H9 (cell line): ENCODE measurements around the gene ASGR1. TPM values are rescaled to one million over a fixed set of nuclear protein-coding genes. Genes with fewer than 3 reads are reported as not detected.
A peak's percentile ranks its signal among the peaks of the same experiment; 100 is the strongest.

Experiments used
- DNase-seq: peaks from one replicate; pipeline ENCODE4 v3.0.0-alpha.2; 2017
- H2AFZ ChIP-seq: one replicate; pipeline ENCODE4 v1.6.1; 2013; ENCODE audit warnings: mild to moderate bottlenecking, low read length, control low read depth, moderate library complexity
- H2AK5ac ChIP-seq: 2 replicates; pipeline ENCODE4 v1.6.1; 2013; ENCODE audit warnings: low read length, control low read depth, mixed read lengths; ENCODE audit not compliant: insufficient read length
- H2BK120ac ChIP-seq: one replicate; pipeline ENCODE4 v1.6.1; 2013; ENCODE audit warnings: low read depth, mild to moderate bottlenecking, low read length, control low read depth, inconsistent platforms; ENCODE audit not compliant: poor library complexity, severe bottlenecking
- H2BK12ac ChIP-seq: 2 replicates; pipeline ENCODE4 v1.6.1; 2013; ENCODE audit warnings: low read length, control low read depth, mixed read lengths, low read depth; ENCODE audit not compliant: insufficient read length
- H2BK15ac ChIP-seq: 2 replicates; pipeline ENCODE4 v1.6.1; 2013; ENCODE audit warnings: low read depth, low read length, control low read depth
- H2BK20ac ChIP-seq: one replicate; pipeline ENCODE4 v1.6.1; 2013; ENCODE audit warnings: low read depth, mild to moderate bottlenecking, low read length, control low read depth, inconsistent platforms; ENCODE audit not compliant: poor library complexity, severe bottlenecking
- H2BK5ac ChIP-seq: 2 replicates; pipeline ENCODE4 v1.6.1; 2013; ENCODE audit warnings: low read length, control low read depth, mixed read lengths; ENCODE audit not compliant: insufficient read length
- H3K14ac ChIP-seq: 2 replicates; pipeline ENCODE4 v1.6.1; 2013; ENCODE audit warnings: low read length, control low read depth; ENCODE audit not compliant: insufficient read depth
- H3K18ac ChIP-seq: 2 replicates; pipeline ENCODE4 v1.6.1; 2013; ENCODE audit warnings: low read depth, mild to moderate bottlenecking, mixed read lengths, low read length, control low read depth; ENCODE audit not compliant: insufficient read length
- H3K23ac ChIP-seq: 2 replicates; pipeline ENCODE4 v1.6.1; 2013; ENCODE audit warnings: low read length, control low read depth, mixed read lengths, low read depth; ENCODE audit not compliant: insufficient read length
- H3K23me2 ChIP-seq: 2 replicates; pipeline ENCODE4 v1.6.1; 2013; ENCODE audit warnings: low read depth, mild to moderate bottlenecking, mixed read lengths, low read length, control low read depth; ENCODE audit not compliant: insufficient read length, poor library complexity, severe bottlenecking
- H3K27ac ChIP-seq: 2 replicates; pipeline ENCODE4 v1.5.1; 2013; ENCODE audit warnings: low read length, control low read depth, mixed read lengths, low read depth; ENCODE audit not compliant: insufficient read length
- H3K27me3 ChIP-seq: 2 replicates; pipeline ENCODE4 v1.6.1; 2013; ENCODE audit warnings: low read length, control low read depth, inconsistent platforms; ENCODE audit not compliant: insufficient read depth
- H3K4ac ChIP-seq: 2 replicates; pipeline ENCODE4 v1.6.1; 2013; ENCODE audit warnings: low read depth, mild to moderate bottlenecking, control low read depth, inconsistent platforms, low read length, moderate library complexity
- H3K4me1 ChIP-seq: 2 replicates; pipeline ENCODE4 v1.6.1; 2013; ENCODE audit warnings: low read length, control low read depth, inconsistent platforms; ENCODE audit not compliant: insufficient read depth
- H3K4me2 ChIP-seq: 2 replicates; pipeline ENCODE4 v1.6.1; 2013; ENCODE audit warnings: low read length, control low read depth, mixed read lengths; ENCODE audit not compliant: insufficient read length, insufficient read depth
- H3K56ac ChIP-seq: 2 replicates; pipeline ENCODE4 v1.6.1; 2013; ENCODE audit warnings: low read depth, mild to moderate bottlenecking, mixed read lengths, low read length, control low read depth; ENCODE audit not compliant: insufficient read length
- H3K79me1 ChIP-seq: 2 replicates; pipeline ENCODE4 v1.6.1; 2013; ENCODE audit warnings: low read depth, mild to moderate bottlenecking, moderate library complexity, low read length, control low read depth, inconsistent platforms; ENCODE audit not compliant: insufficient read depth, poor library complexity, severe bottlenecking
- H3K79me2 ChIP-seq: 2 replicates; pipeline ENCODE4 v1.6.1; 2013; ENCODE audit warnings: low read length, control low read depth, inconsistent platforms; ENCODE audit not compliant: insufficient read depth
- H3K9ac ChIP-seq: 2 replicates; pipeline ENCODE4 v1.6.1; 2013; ENCODE audit warnings: low read length, control low read depth, mixed read lengths; ENCODE audit not compliant: insufficient read length; ENCODE audit errors: extremely low read depth
- H3K9me3 ChIP-seq: one replicate; pipeline ENCODE4 v1.6.1; 2013; ENCODE audit warnings: low read depth, low read length, inconsistent platforms; ENCODE audit not compliant: control insufficient read depth
- H3T11ph ChIP-seq: one replicate; pipeline ENCODE4 v1.6.1; 2013; ENCODE audit warnings: mild to moderate bottlenecking, low read length, control low read depth, inconsistent platforms
- H4K20me1 ChIP-seq: one replicate; pipeline ENCODE4 v1.6.1; 2013; ENCODE audit not compliant: control insufficient read depth, insufficient read length, insufficient read depth
- H4K5ac ChIP-seq: 2 replicates; pipeline ENCODE4 v1.6.1; 2013; ENCODE audit warnings: low read depth, mild to moderate bottlenecking, mixed read lengths, low read length, control low read depth; ENCODE audit not compliant: insufficient read length
- H4K8ac ChIP-seq: replicated peaks from 2 replicates; pipeline ENCODE4 v1.6.1; 2013; ENCODE audit warnings: low read length, control low read depth, mixed read lengths, low read depth; ENCODE audit not compliant: insufficient read length
- H4K91ac ChIP-seq: 2 replicates; pipeline ENCODE4 v1.6.1; 2013; ENCODE audit warnings: low read depth, mild to moderate bottlenecking, moderate library complexity, mixed read lengths, low read length, control low read depth; ENCODE audit not compliant: insufficient read length
- H3K27ac Mint-ChIP-seq, 3 experiments: 2 replicates in 2 of 3; 3 replicates in 1 of 3; pipeline ENCODE4 v1.8.0; 2020 to 2021; ENCODE audit warnings: mixed read lengths in 3 of 3, mild to moderate bottlenecking in 1 of 3, moderate library complexity in 1 of 3
- H3K27me3 Mint-ChIP-seq: 2 replicates; pipeline ENCODE4 v1.8.0; 2021; ENCODE audit warnings: low read depth, mild to moderate bottlenecking, moderate library complexity, mixed read lengths
- H3K36me3 Mint-ChIP-seq, 3 experiments: 2 replicates in 2 of 3; 3 replicates in 1 of 3; pipeline ENCODE4 v1.8.0; 2020 to 2021; ENCODE audit warnings: low read depth in 3 of 3, mixed read lengths in 3 of 3; ENCODE audit not compliant: insufficient read depth in 1 of 3
- H3K4me1 Mint-ChIP-seq, 2 experiments: 2 replicates each; pipeline ENCODE4 v1.8.0; 2020; ENCODE audit warnings: mixed read lengths in 2 of 2
- H3K4me3 Mint-ChIP-seq, 2 experiments: 2 replicates in 1 of 2; 3 replicates in 1 of 2; pipeline ENCODE4 v1.8.0; 2020 to 2021; ENCODE audit warnings: mild to moderate bottlenecking in 2 of 2, mixed read lengths in 2 of 2, moderate library complexity in 1 of 2
- H3K9me3 Mint-ChIP-seq, 2 experiments: 2 replicates in 1 of 2; 3 replicates in 1 of 2; pipeline ENCODE4 v1.8.0; 2020; ENCODE audit warnings: mild to moderate bottlenecking in 2 of 2, mixed read lengths in 2 of 2, moderate library complexity in 1 of 2
- CTCF ChIP-seq: fragments of 200-600 bp; sonication (generic); conservative IDR thresholded peaks from 3 replicates; pipeline ENCODE4 v1.8.0; 2021; ENCODE audit warnings: antibody characterized with exemption, mild to moderate bottlenecking
- WGBS: extraction: QIAGEN DNeasy Blood & Tissue Kit; methylation state at CpG from one replicate; pipeline ENCODE4 v1.1.7; 2013; ENCODE audit warnings: missing lambda C conversion rate, low lambda C conversion rate, mixed read lengths; ENCODE audit not compliant: insufficient read length; ENCODE audit errors: extremely low coverage; 5-methylcytosine and 5-hydroxymethylcytosine counted together
- total RNA-seq: library from RNA; stranded (reverse); gene quantifications from 2 replicates; pipeline ENCODE4 v1.2.1, GENCODE V29; 2021

Gene ASGR1
- total RNA-seq, 1 experiment from 2014 or later, result 5.9 TPM

GRCh38 chr17:7129311-7129710, 49.9 kb downstream of the ASGR1 start:
- DNase-seq, result no peak
- H3K4ac ChIP-seq, result no peak overlapping the region
- H2BK15ac ChIP-seq, result no peak overlapping the region
- no peak overlapping the region for H2AK5ac ChIP-seq
- H3K36me3 Mint-ChIP-seq, result no peaks in the 10 kb centered on the region
- no peak overlapping the region for H3K18ac ChIP-seq
- no peak overlapping the region for H3K56ac ChIP-seq
- H3K79me2 ChIP-seq, result no peaks in the 10 kb centered on the region
- H3K14ac ChIP-seq, result no peak overlapping the region
- H2AFZ ChIP-seq, result no peak overlapping the region
- no peak overlapping the region for H2BK5ac ChIP-seq
- peaks cover 2% of the 10 kb centered on the region; the same call in 1 of the 2 replicates for H3K4me1 ChIP-seq
- no peak overlapping the region for H4K91ac ChIP-seq
- H3T11ph ChIP-seq, result no peak overlapping the region
- H3K27me3 ChIP-seq, result no peaks in the 10 kb centered on the region
- no CpG with 5 or more reads among the region's 8 CpGs for WGBS
- TF ChIP-seq CTCF, result no peak
- H3K23me2 ChIP-seq, result peaks cover 3% of the 10 kb centered on the region
- H4K8ac ChIP-seq, result no peak overlapping the region
- no peak overlapping the region for H4K5ac ChIP-seq
- H3K27ac ChIP-seq, result no peak overlapping the region
- H3K9me3 Mint-ChIP-seq, result no peaks in the 10 kb centered on the region; a peak in 2 of 5 replicates
- H4K20me1 ChIP-seq, result no peaks in the 10 kb centered on the region
- H3K9ac ChIP-seq, result no peak overlapping the region
- H3K27ac Mint-ChIP-seq, result peak overlapping the region in 1 of 3 experiments; percentile 66; a peak in 1 of 7 replicates
- H3K4me3 Mint-ChIP-seq, result no peak overlapping the region; a peak in 1 of 5 replicates
- peaks cover 43% of the 10 kb centered on the region for H3K27me3 Mint-ChIP-seq
- no peaks in the 10 kb centered on the region for H3K9me3 ChIP-seq
- H3K79me1 ChIP-seq, result no peaks in the 10 kb centered on the region
- no peak overlapping the region for H3K4me2 ChIP-seq
- H2BK12ac ChIP-seq, result no peak overlapping the region
- H3K4me1 Mint-ChIP-seq, result peaks cover 28 to 40% of the 10 kb centered on the region in 2 experiments
- H3K23ac ChIP-seq, result no peak overlapping the region
- H2BK20ac ChIP-seq, result no peak overlapping the region
- H2BK120ac ChIP-seq, result no peak overlapping the region
